CD4-positive, alpha-beta T cell treated with Interferon gamma for 1 hour (primary cell): ENCODE data around the gene PDGFC.

Experiments
- DNase-seq: peaks from one replicate; pipeline ENCODE4 v3.0.0-alpha.2; 2020

Gene PDGFC

GRCh38 chr4:156729416-156729815 is 242.2 kb downstream of the PDGFC start:
- no peak for DNase-seq

GRCh38 chr4:156725257-156725656 is 246.3 kb downstream of the PDGFC start:
- no peak for DNase-seq

GRCh38 chr4:156723951-156724668 is 247.5 kb downstream of the PDGFC start:
- DNase-seq = no peak

- no peak for DNase-seq
Observed at GRCh38 chr4:156718226-156718625, 253.4 kb downstream of the PDGFC start.

- no peak for DNase-seq
Observed at GRCh38 chr4:156711193-156711590, 260.4 kb downstream of the PDGFC start.
